Keratinocyte (primary cell): Measurements from ENCODE around the gene NRSN1. TPM values are rescaled to one million over a fixed set of nuclear protein-coding genes. Genes with fewer than 3 reads are reported as not detected.

Experiments used
- DNase-seq: peaks from one replicate; pipeline ENCODE4 v3.0.0-alpha.2; 2011; ENCODE audit warnings: low read depth, missing footprints, low spot score
- FAIRE-seq: peaks from 2 replicates; lab custom pipeline; 2011; peaks lifted over from hg19 to GRCh38; lab: Jason Lieb, UNC
- H2AFZ ChIP-seq: 2 replicates; pipeline ENCODE4 v1.6.0; 2012; ENCODE audit warnings: low read length, control low read depth, inconsistent platforms; ENCODE audit not compliant: control insufficient read depth
- H3K27ac ChIP-seq: 2 replicates; pipeline ENCODE4 v1.5.1; 2011; ENCODE audit warnings: low read length; ENCODE audit not compliant: control insufficient read depth, insufficient read depth
- H3K27me3 ChIP-seq: 3 replicates; pipeline ENCODE4 v1.6.0; 2011; ENCODE audit warnings: low read length; ENCODE audit not compliant: control insufficient read depth, insufficient read depth; ENCODE audit errors: extremely low read depth
- H3K36me3 ChIP-seq, 2 experiments: 2 replicates in 1 of 2; 3 replicates in 1 of 2; pipeline ENCODE4 v1.5.1; 2011; ENCODE audit warnings: low read length in 2 of 2, mild to moderate bottlenecking in 1 of 2; ENCODE audit not compliant: control insufficient read depth in 2 of 2, insufficient read depth in 2 of 2; ENCODE audit errors: extremely low read depth in 1 of 2
- H3K4me1 ChIP-seq: 3 replicates; pipeline ENCODE4 v1.5.1; 2011; ENCODE audit warnings: low read length; ENCODE audit not compliant: control insufficient read depth, insufficient read depth; ENCODE audit errors: extremely low read depth
- H3K4me2 ChIP-seq: 3 replicates; pipeline ENCODE4 v1.6.0; 2011; ENCODE audit warnings: low read depth, low read length; ENCODE audit not compliant: control insufficient read depth, insufficient read depth; ENCODE audit errors: extremely low read depth
- H3K4me3 ChIP-seq, 3 experiments: fragments of 200-600 bp in 1 of 3; sonication (generic) in 1 of 3; 2 replicates in 2 of 3; 3 replicates in 1 of 3; pipeline ENCODE4 v1.5.1; 2011 to 2016; ENCODE audit warnings: low read length in 3 of 3, mild to moderate bottlenecking in 3 of 3, control low read depth in 2 of 3, inconsistent platforms in 1 of 3, low read depth in 1 of 3, mixed read lengths in 1 of 3, mixed run types in 1 of 3, moderate library complexity in 1 of 3; ENCODE audit not compliant: control insufficient read depth in 2 of 3, insufficient read depth in 2 of 3; ENCODE audit errors: extremely low read depth in 1 of 3
- H3K79me2 ChIP-seq: 2 replicates; pipeline ENCODE4 v1.6.0; 2012; ENCODE audit warnings: low read length; ENCODE audit not compliant: control insufficient read depth, insufficient read depth
- H3K9ac ChIP-seq: 3 replicates; pipeline ENCODE4 v1.6.0; 2011; ENCODE audit warnings: low read length; ENCODE audit not compliant: control insufficient read depth, insufficient read depth; ENCODE audit errors: extremely low read depth
- H3K9me1 ChIP-seq: 3 replicates; pipeline ENCODE4 v1.6.0; 2011; ENCODE audit warnings: low read length; ENCODE audit not compliant: control insufficient read depth, insufficient read depth; ENCODE audit errors: extremely low read depth
- H3K9me3 ChIP-seq: 2 replicates; pipeline ENCODE4 v1.5.1; 2012; ENCODE audit warnings: low read depth, low read length; ENCODE audit not compliant: control insufficient read depth
- H4K20me1 ChIP-seq: 3 replicates; pipeline ENCODE4 v1.6.0; 2011; ENCODE audit warnings: low read length; ENCODE audit not compliant: control insufficient read depth, insufficient read depth; ENCODE audit errors: extremely low read depth
- CTCF ChIP-seq, 3 experiments: IDR thresholded peaks in 1 of 3; conservative IDR thresholded peaks in 1 of 3; optimal IDR thresholded peaks in 1 of 3; 2 replicates in 2 of 3; 3 replicates in 1 of 3; pipeline versions ENCODE3 to v1.5.1; 2011; ENCODE audit warnings: low read length in 3 of 3, mild to moderate bottlenecking in 3 of 3, moderate library complexity in 2 of 3, control low read depth in 1 of 3, inconsistent platforms in 1 of 3; ENCODE audit not compliant: insufficient read depth in 2 of 3; ENCODE audit errors: extremely low read depth in 1 of 3
- EZH2 ChIP-seq: IDR thresholded peaks from one replicate; pipeline ENCODE4 v1.6.1; 2012; ENCODE audit warnings: inconsistent platforms, mild to moderate bottlenecking, low read length, moderate library complexity
- dilution Hi-C: fragments of 300-500 bp; cut with MboI; formaldehyde crosslinking; loops from one replicate; pipeline ENCODE4 v1.7.0; 2020; ENCODE audit warnings: low sequenced_read_pairs; ENCODE audit not compliant: extremely low pct_ligation_motif_present
- polyA plus RNA-seq, 5 experiments: library from polyadenylated mRNA; depleted of rRNA in 3 of 5; stranded (reverse) in 3 of 5; stranded (forward) in 1 of 5; unstranded in 1 of 5; fragments of >200 nt; gene quantifications; 1 replicate in 1 of 5; 2 replicates in 3 of 5; 3 replicates in 1 of 5; pipeline versions ENCODE4 v1.2.1 to v1.2.3, GENCODE V29; 2011 to 2012; ENCODE audit warnings: missing spikeins in 2 of 5, low read depth in 1 of 5, low replicate concordance in 1 of 5

Gene NRSN1
- polyA plus RNA-seq, 1 donor (not counting 4 experiments of a cell fraction or from before 2014, with no cell fraction given): not detected

DNA sequence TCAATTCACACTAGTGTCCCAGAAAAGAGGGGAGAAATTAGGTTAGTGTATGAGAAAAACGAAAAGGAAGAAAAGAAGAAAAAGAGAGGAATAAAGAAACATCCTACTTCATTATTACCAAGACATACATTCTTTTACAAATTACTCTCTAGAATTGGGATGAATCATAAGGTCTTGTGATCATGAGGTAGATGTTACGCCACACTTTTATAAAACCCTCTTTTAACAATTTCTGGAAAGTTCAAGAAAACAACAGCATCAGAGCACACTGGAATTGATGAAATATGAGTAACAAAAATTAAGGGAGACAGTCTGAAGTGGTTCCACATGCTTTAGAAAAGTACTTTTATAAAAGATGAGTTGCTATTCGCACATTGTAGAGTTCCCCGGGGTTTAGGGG lies 32.6 kb upstream of the NRSN1 start:
- H3K9me3 ChIP-seq: no peaks in the 10 kb centered on the region
- TF ChIP-seq EZH2 (no peak), CTCF (optimal IDR thresholded peaks at IDR 0.05 in 1 of 3, IDR thresholded peaks at IDR 0.05 in 1 of 3, conservative IDR thresholded peaks at IDR 0.05 in 1 of 3; ENCODE audit: extremely low read depth in 1 of 3, insufficient read depth in 2 of 3, low read length in 3 of 3) (no peak)
- dilution Hi-C loops: no loop called here
- no peak overlapping the region for H3K4me3 ChIP-seq
- no peak overlapping the region for H3K4me2 ChIP-seq
- no peak overlapping the region for H2AFZ ChIP-seq
- H3K27me3 ChIP-seq: no peaks in the 10 kb centered on the region
- no peaks in the 10 kb centered on the region for H3K79me2 ChIP-seq
- no peaks in the 10 kb centered on the region for H4K20me1 ChIP-seq
- H3K36me3 ChIP-seq: no peaks in the 10 kb centered on the region
- no peaks in the 10 kb centered on the region for H3K9me1 ChIP-seq
- no peak overlapping the region for H3K9ac ChIP-seq
- DNase-seq: no peak
- FAIRE-seq: no peak
- H3K4me1 ChIP-seq: no peaks in the 10 kb centered on the region
- no peak overlapping the region for H3K27ac ChIP-seq

- TF ChIP-seq EZH2: no peak
- no peak for TF ChIP-seq CTCF (optimal IDR thresholded peaks at IDR 0.05 in 1 of 3, IDR thresholded peaks at IDR 0.05 in 1 of 3, conservative IDR thresholded peaks at IDR 0.05 in 1 of 3; ENCODE audit: extremely low read depth in 1 of 3, insufficient read depth in 2 of 3, low read length in 3 of 3)
- dilution Hi-C loops: no loop called here
- no peaks in the 10 kb centered on the region for H3K9me1 ChIP-seq
These were observed 26.8 kb upstream of the NRSN1 start for GRCh38 chr6:24099181-24099580.

More at GRCh38 chr6:24099181-24099580, 26.8 kb upstream of the NRSN1 start:
- no peak overlapping the region for H3K4me3 ChIP-seq
- no peak overlapping the region for H2AFZ ChIP-seq
- no peaks in the 10 kb centered on the region for H4K20me1 ChIP-seq
- no peak overlapping the region for H3K9ac ChIP-seq
- H3K27ac ChIP-seq: no peak overlapping the region
- no peak overlapping the region for H3K4me2 ChIP-seq
- no peaks in the 10 kb centered on the region for H3K9me3 ChIP-seq
- no peaks in the 10 kb centered on the region for H3K27me3 ChIP-seq
- no peak for FAIRE-seq
- no peaks in the 10 kb centered on the region for H3K79me2 ChIP-seq
- H3K4me1 ChIP-seq: no peaks in the 10 kb centered on the region
- no peak for DNase-seq
- H3K36me3 ChIP-seq: no peaks in the 10 kb centered on the region
